Endothelial cell (in vitro differentiated cells): Measurements from ENCODE around the gene PLXNC1. TPM values are rescaled to one million over a fixed set of nuclear protein-coding genes. Genes with fewer than 3 reads are reported as not detected.

Source experiments
- DNase-seq: peaks from one replicate; pipeline ENCODE4 v3.0.0; 2021; ENCODE audit warnings: low spot score
- H3K27ac Mint-ChIP-seq: one replicate; pipeline ENCODE4 v1.8.0; 2021; ENCODE audit warnings: mixed read lengths, inconsistent platforms; ENCODE audit not compliant: unreplicated experiment
- H3K27me3 Mint-ChIP-seq: one replicate; pipeline ENCODE4 v1.8.0; 2021; ENCODE audit warnings: mild to moderate bottlenecking, moderate library complexity, mixed read lengths, inconsistent platforms; ENCODE audit not compliant: unreplicated experiment
- H3K36me3 Mint-ChIP-seq: one replicate; pipeline ENCODE4 v1.8.0; 2021; ENCODE audit warnings: mild to moderate bottlenecking, low read depth, mixed read lengths, inconsistent platforms; ENCODE audit not compliant: unreplicated experiment
- H3K4me1 Mint-ChIP-seq: one replicate; pipeline ENCODE4 v1.8.0; 2021; ENCODE audit warnings: mild to moderate bottlenecking, mixed read lengths, inconsistent platforms; ENCODE audit not compliant: unreplicated experiment
- H3K4me3 Mint-ChIP-seq: one replicate; pipeline ENCODE4 v1.8.0; 2021; ENCODE audit warnings: mild to moderate bottlenecking, mixed read lengths, inconsistent platforms; ENCODE audit not compliant: unreplicated experiment
- H3K9me3 Mint-ChIP-seq: one replicate; pipeline ENCODE4 v1.8.0; 2021; ENCODE audit warnings: mixed read lengths, inconsistent platforms; ENCODE audit not compliant: unreplicated experiment
- CTCF ChIP-seq: fragments of 200-600 bp; sonication (generic); IDR thresholded peaks from one replicate; pipeline ENCODE4 v1.5.0; 2021; ENCODE audit warnings: antibody characterized with exemption; ENCODE audit not compliant: unreplicated experiment
- total RNA-seq: library from RNA; stranded (reverse); fragmentation: NEBNext Ultra II Directional; extraction: Animal tissue kit (Norgen Biotek cat#: 25700); gene quantifications from one replicate; pipeline ENCODE4 v1.2.1, GENCODE V29; 2021; ENCODE audit not compliant: unreplicated experiment

The PLXNC1 gene
- total RNA-seq, 1 donor from 2014 or later: 1.1 TPM

- no peak overlapping the region for H3K27ac Mint-ChIP-seq
- DNase-seq: no peak
- H3K27me3 Mint-ChIP-seq: peaks cover 11% of the 10 kb centered on the region
- no peak overlapping the region for H3K4me3 Mint-ChIP-seq
- H3K4me1 Mint-ChIP-seq: peaks cover 5% of the 10 kb centered on the region
- TF ChIP-seq CTCF: no peak
- H3K9me3 Mint-ChIP-seq: no peaks in the 10 kb centered on the region
- no peaks in the 10 kb centered on the region for H3K36me3 Mint-ChIP-seq
These were observed 37.1 kb upstream of the PLXNC1 start for GRCh38 chr12:94111302-94111701.

GRCh38 chr12:94112121-94112520, 36.3 kb upstream of the PLXNC1 start:
- no peak overlapping the region for H3K4me3 Mint-ChIP-seq

GRCh38 chr12:94114166-94114565, 34.2 kb upstream of the PLXNC1 start:
- no peaks in the 10 kb centered on the region for H3K9me3 Mint-ChIP-seq
- no peak overlapping the region for H3K4me3 Mint-ChIP-seq
- peaks cover 5% of the 10 kb centered on the region for H3K27me3 Mint-ChIP-seq
- peaks cover 8% of the 10 kb centered on the region for H3K4me1 Mint-ChIP-seq
- H3K27ac Mint-ChIP-seq: no peak overlapping the region
- DNase-seq: no peak
- no peaks in the 10 kb centered on the region for H3K36me3 Mint-ChIP-seq
- no peak for TF ChIP-seq CTCF

More at GRCh38 chr12:94112121-94112520, 36.3 kb upstream of the PLXNC1 start:
- Mint-ChIP-seq H3K4me1 (peaks cover 5% of the 10 kb centered on the region), H3K36me3 (no peaks in the 10 kb centered on the region), H3K9me3 (no peaks in the 10 kb centered on the region), H3K27ac (no peak overlapping the region), H3K27me3 (peaks cover 7% of the 10 kb centered on the region)
- no peak for TF ChIP-seq CTCF
- no peak for DNase-seq

GRCh38 chr12:94116191-94116590, 32.2 kb upstream of the PLXNC1 start:
- Mint-ChIP-seq H3K4me3 (no peak overlapping the region), H3K27me3 (peaks cover 5% of the 10 kb centered on the region), H3K27ac (no peak overlapping the region), H3K9me3 (no peaks in the 10 kb centered on the region), H3K4me1 (peaks cover 17% of the 10 kb centered on the region), H3K36me3 (no peaks in the 10 kb centered on the region)
- DNase-seq: no peak
- no peak for TF ChIP-seq CTCF

GRCh38 chr12:94121886-94122285, 26.5 kb upstream of the PLXNC1 start:
- H3K27me3 Mint-ChIP-seq: no peaks in the 10 kb centered on the region
- H3K27ac Mint-ChIP-seq: no peak overlapping the region
- no peak overlapping the region for H3K4me3 Mint-ChIP-seq
- peaks cover 41% of the 10 kb centered on the region for H3K4me1 Mint-ChIP-seq
- no peaks in the 10 kb centered on the region for H3K36me3 Mint-ChIP-seq
- H3K9me3 Mint-ChIP-seq: no peaks in the 10 kb centered on the region
- TF ChIP-seq CTCF: no peak
- no peak for DNase-seq
